NB4 (cell line): ENCODE measurements around the gene MAOB.

Experiments used
- DNase-seq: peaks from one replicate; pipeline ENCODE4 v3.0.0; 2010; ENCODE audit warnings: low read depth
- H3K4me3 ChIP-seq: one replicate; pipeline ENCODE4 v1.5.1; 2011; ENCODE audit warnings: mild to moderate bottlenecking, low read depth, low read length, moderate library complexity
- MYC ChIP-seq: IDR thresholded peaks from 2 replicates; pipeline ENCODE4 v1.6.1; 2011; ENCODE audit warnings: low read depth, low read length
- POLR2A ChIP-seq: IDR thresholded peaks from 2 replicates; pipeline ENCODE4 v1.6.1; 2011; ENCODE audit warnings: mild to moderate bottlenecking; ENCODE audit not compliant: insufficient read length; ENCODE audit errors: extremely low read depth
- TF ChIP-seq, protein P1 (sequence below): IDR thresholded peaks from one replicate; pipeline ENCODE4 v1.5.1; 2012; ENCODE audit warnings: low read depth, low read length
- TF ChIP-seq, protein P2 (sequence below): IDR thresholded peaks from 2 replicates; pipeline ENCODE4 v1.6.1; 2011; ENCODE audit warnings: low read depth, low read length

Gene MAOB

DNA sequence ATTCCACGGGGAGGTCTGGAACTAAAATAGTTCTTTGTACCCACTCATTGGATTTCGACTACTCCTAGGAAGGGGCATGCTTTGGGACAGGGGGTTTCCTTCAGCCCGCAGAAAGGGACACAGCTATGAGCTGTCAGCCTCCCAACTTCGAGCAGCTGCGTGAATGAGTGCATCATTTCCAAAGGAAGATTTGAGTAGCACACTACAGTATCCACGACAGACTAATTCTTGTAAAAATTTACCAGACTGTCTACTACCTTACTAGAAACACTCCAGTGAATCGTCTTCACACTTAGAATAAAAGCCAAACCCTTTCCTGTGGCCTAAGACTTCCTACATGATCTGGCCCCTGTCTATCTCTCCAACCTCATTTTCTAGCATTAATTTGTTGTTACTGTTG lies 124.2 kb downstream of the MAOB start:
- TF ChIP-seq, protein P1, sequence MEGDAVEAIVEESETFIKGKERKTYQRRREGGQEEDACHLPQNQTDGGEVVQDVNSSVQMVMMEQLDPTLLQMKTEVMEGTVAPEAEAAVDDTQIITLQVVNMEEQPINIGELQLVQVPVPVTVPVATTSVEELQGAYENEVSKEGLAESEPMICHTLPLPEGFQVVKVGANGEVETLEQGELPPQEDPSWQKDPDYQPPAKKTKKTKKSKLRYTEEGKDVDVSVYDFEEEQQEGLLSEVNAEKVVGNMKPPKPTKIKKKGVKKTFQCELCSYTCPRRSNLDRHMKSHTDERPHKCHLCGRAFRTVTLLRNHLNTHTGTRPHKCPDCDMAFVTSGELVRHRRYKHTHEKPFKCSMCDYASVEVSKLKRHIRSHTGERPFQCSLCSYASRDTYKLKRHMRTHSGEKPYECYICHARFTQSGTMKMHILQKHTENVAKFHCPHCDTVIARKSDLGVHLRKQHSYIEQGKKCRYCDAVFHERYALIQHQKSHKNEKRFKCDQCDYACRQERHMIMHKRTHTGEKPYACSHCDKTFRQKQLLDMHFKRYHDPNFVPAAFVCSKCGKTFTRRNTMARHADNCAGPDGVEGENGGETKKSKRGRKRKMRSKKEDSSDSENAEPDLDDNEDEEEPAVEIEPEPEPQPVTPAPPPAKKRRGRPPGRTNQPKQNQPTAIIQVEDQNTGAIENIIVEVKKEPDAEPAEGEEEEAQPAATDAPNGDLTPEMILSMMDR: no peak
- no peak for TF ChIP-seq POLR2A
- TF ChIP-seq, protein P2, sequence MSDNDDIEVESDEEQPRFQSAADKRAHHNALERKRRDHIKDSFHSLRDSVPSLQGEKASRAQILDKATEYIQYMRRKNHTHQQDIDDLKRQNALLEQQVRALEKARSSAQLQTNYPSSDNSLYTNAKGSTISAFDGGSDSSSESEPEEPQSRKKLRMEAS: no peak
- TF ChIP-seq MYC: no peak

DNA sequence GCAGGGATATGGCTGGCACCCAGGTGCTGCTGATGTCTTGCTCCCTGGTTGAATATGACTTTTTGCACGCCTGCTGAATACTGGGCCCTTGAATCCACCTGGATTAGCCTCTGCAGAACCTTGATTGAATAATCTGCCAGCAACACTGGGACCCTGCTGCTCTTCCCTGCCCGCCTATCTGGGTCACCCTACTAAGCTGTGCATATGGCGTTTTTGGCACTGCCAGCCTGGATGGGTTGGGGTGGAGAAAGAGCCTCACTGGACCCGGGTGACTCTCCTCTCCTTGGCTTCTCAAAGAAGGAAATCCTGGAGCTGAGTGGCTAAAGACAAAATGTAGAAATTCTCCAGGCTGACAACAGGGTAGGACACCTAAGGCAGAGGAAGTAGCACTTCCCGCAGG lies 126.2 kb downstream of the MAOB start:
- DNase-seq: no peak
- H3K4me3 ChIP-seq: no peak overlapping the region
- TF ChIP-seq POLR2A (no peak), MYC (no peak)
- TF ChIP-seq, protein P1: no peak
- TF ChIP-seq, protein P2: no peak

More for the DNA sequence above, 124.2 kb downstream of the MAOB start:
- no peak overlapping the region for H3K4me3 ChIP-seq
- DNase-seq: no peak

DNA sequence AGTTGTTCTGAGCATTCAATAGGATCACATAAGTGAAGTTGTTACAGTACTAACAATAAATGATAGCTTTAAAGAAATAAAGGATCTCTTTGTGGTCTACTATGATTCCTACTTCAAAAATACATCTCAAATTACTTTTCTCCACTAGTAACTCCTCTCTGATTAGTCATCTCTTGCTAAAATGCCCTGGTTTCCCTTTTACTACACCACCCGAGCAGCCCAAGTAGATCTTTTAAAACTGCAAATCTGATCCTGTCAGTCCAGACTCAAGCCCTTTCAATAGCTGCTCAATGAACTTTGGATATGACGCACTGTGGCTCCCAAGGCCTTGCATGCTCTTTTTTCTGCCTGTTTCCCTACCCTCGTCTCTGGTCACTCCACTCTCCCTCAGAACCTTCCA lies 128.6 kb downstream of the MAOB start:
- TF ChIP-seq, protein P2: no peak
- TF ChIP-seq MYC: no peak
- TF ChIP-seq, protein P1: no peak
- TF ChIP-seq POLR2A: no peak
- H3K4me3 ChIP-seq: no peak overlapping the region
- DNase-seq: no peak

DNA sequence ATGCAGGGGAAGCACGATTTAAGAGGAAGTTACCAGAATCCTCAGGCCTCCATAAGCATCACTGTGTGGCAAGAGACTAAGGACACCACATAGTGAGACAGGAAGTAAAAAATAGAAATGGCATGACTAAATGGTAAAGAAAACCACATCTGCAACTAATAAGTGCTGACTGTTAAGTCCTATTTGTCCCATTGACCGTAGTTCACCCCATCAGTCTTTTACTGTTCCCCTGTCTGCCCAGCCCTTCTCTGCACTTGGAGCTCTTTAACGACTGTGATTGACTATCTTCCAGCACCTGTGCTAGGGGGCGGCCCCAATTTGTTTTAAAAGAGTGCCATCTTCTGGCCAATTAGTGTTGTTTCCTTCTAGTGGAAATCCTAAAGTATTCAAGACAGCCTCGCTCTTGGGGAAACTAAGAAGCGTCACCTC lies 132.0 kb downstream of the MAOB start:
- TF ChIP-seq POLR2A (no peak), MYC (no peak)
- TF ChIP-seq, protein P1: no peak
- TF ChIP-seq, protein P2: no peak
- DNase-seq: peak; percentile 58
- no peak overlapping the region for H3K4me3 ChIP-seq

DNA sequence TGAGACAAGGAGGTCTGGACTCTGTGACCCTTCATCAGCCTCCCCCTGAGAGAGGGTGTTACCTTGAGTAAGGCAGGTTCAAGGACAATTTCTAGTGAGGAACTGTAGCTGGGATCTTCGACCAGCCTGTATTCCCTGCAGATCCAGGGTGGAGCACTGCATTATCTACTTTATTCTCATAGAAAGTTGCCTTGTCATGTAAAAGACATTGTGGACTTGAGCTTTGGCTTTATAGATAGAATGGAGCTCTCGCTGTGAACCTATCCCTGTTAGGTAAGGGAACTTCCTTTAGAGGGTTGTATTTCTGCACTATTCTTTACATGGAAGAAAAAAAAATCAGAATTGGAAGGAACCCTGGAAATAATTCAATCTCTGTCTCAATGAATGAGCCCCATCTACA lies 134.8 kb downstream of the MAOB start:
- no peak for DNase-seq
- TF ChIP-seq MYC: no peak
- no peak for TF ChIP-seq POLR2A
- TF ChIP-seq, protein P1: no peak
- TF ChIP-seq, protein P2: no peak
- H3K4me3 ChIP-seq: no peak overlapping the region
